ENCODE measurements around the gene VSIG10L2. TPM values are rescaled to one million over a fixed set of nuclear protein-coding genes. Genes with fewer than 3 reads are reported as not detected.

Gene VSIG10L2
- total RNA-seq, 1 experiment from 2014 or later: not detected

DNA sequence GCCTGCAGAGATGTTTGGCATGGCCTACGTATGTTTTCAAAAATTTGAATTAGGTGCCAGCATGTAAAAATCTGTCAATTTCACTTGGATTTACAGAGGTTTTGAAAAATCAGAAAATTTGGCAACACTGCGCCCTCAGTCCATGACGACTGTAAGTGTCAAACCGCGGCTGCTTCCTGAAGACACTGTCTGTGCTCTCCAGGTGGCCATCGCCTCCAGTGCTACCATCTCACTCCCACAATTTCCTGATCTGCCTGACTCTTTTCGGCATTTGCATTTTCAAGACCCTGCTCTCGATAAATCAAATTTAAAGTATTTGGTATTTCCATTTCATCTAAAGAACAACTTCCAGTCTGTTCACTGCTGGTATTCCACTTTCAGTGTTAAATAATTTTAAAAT lies 34.6 kb downstream of the VSIG10L2 start:
- no peaks in the 10 kb centered on the region for H3K27me3 ChIP-seq (ENCODE audit: insufficient read depth, low read length)
- no CpG with 5 or more reads among the region's 8 CpGs for WGBS (ENCODE audit: extremely low coverage, insufficient read length, low lambda C conversion rate)
- H3K23me2 ChIP-seq (ENCODE audit: insufficient read length, low read depth, low read length, poor library complexity, severe bottlenecking): no peaks in the 10 kb centered on the region
- peaks cover 4% of the 10 kb centered on the region; the same call in 1 of the 2 replicates for H3K4me1 ChIP-seq (ENCODE audit: insufficient read depth, low read length)
- H3K79me1 ChIP-seq (ENCODE audit: insufficient read depth, low read depth, low read length, poor library complexity, severe bottlenecking): no peaks in the 10 kb centered on the region
- H4K5ac ChIP-seq (ENCODE audit: insufficient read length, low read depth, low read length): no peak overlapping the region
- H3K14ac ChIP-seq (ENCODE audit: insufficient read depth, low read length): no peak overlapping the region
- no peak overlapping the region for H3K27ac ChIP-seq (ENCODE audit: insufficient read length, low read depth, low read length)
- TF ChIP-seq, protein P1, sequence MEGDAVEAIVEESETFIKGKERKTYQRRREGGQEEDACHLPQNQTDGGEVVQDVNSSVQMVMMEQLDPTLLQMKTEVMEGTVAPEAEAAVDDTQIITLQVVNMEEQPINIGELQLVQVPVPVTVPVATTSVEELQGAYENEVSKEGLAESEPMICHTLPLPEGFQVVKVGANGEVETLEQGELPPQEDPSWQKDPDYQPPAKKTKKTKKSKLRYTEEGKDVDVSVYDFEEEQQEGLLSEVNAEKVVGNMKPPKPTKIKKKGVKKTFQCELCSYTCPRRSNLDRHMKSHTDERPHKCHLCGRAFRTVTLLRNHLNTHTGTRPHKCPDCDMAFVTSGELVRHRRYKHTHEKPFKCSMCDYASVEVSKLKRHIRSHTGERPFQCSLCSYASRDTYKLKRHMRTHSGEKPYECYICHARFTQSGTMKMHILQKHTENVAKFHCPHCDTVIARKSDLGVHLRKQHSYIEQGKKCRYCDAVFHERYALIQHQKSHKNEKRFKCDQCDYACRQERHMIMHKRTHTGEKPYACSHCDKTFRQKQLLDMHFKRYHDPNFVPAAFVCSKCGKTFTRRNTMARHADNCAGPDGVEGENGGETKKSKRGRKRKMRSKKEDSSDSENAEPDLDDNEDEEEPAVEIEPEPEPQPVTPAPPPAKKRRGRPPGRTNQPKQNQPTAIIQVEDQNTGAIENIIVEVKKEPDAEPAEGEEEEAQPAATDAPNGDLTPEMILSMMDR (conservative IDR thresholded peaks at IDR 0.05): no peak
- H3T11ph ChIP-seq (ENCODE audit: low read length): no peak overlapping the region
- H2BK12ac ChIP-seq (ENCODE audit: insufficient read length, low read depth, low read length): no peak overlapping the region
- no peaks in the 10 kb centered on the region for H3K9me3 ChIP-seq (ENCODE audit: control insufficient read depth, low read depth, low read length)
- H2BK120ac ChIP-seq (ENCODE audit: low read depth, low read length, poor library complexity, severe bottlenecking): no peak overlapping the region
- H3K9ac ChIP-seq (ENCODE audit: extremely low read depth, insufficient read length, low read length): no peak overlapping the region
- no peak overlapping the region for H4K91ac ChIP-seq (ENCODE audit: insufficient read length, low read depth, low read length)
- H3K79me2 ChIP-seq (ENCODE audit: insufficient read depth, low read length): no peaks in the 10 kb centered on the region
- H3K27me3 Mint-ChIP-seq (ENCODE audit: low read depth): no peaks in the 10 kb centered on the region
- H2BK15ac ChIP-seq (ENCODE audit: low read depth, low read length): no peak overlapping the region
- H4K20me1 ChIP-seq (ENCODE audit: control insufficient read depth, insufficient read depth, insufficient read length): no peaks in the 10 kb centered on the region
- H3K4me2 ChIP-seq (ENCODE audit: insufficient read depth, insufficient read length, low read length): no peak overlapping the region
- no peak overlapping the region for H3K18ac ChIP-seq (ENCODE audit: insufficient read length, low read depth, low read length)
- H3K56ac ChIP-seq (ENCODE audit: insufficient read length, low read depth, low read length): no peak overlapping the region
- H3K4me1 Mint-ChIP-seq: peaks cover 20 to 25% of the 10 kb centered on the region in 2 experiments
- no peak overlapping the region for H4K8ac ChIP-seq (replicated peaks; ENCODE audit: insufficient read length, low read depth, low read length)
- no peak overlapping the region for H2BK20ac ChIP-seq (ENCODE audit: low read depth, low read length, poor library complexity, severe bottlenecking)
- H3K4ac ChIP-seq (ENCODE audit: low read depth, low read length): no peak overlapping the region
- DNase-seq: no peak
- no peak overlapping the region for H3K4me3 Mint-ChIP-seq
- H3K9me3 Mint-ChIP-seq: no peaks in the 10 kb centered on the region
- H2AK5ac ChIP-seq (ENCODE audit: insufficient read length, low read length): no peak overlapping the region
- peaks cover 0 to 12% (median 8%) of the 10 kb centered on the region in 3 experiments; a peak in 5 of 7 replicates for H3K36me3 Mint-ChIP-seq (ENCODE audit: insufficient read depth in 1 of 3, low read depth in 3 of 3)
- no peak overlapping the region for H2AFZ ChIP-seq (ENCODE audit: low read length)
- no peak overlapping the region for H3K27ac Mint-ChIP-seq
- no peak overlapping the region for H2BK5ac ChIP-seq (ENCODE audit: insufficient read length, low read length)
- H3K23ac ChIP-seq (ENCODE audit: insufficient read length, low read depth, low read length): no peak overlapping the region

Measured in H9 (cell line).